ENCODE data around the gene EPHB6.

EPHB6 gene

GRCh38 chr7:142875456-142875855, 20.6 kb downstream of the EPHB6 start:
- H3K4me3 Mint-ChIP-seq, result no peak overlapping the region
- no peak overlapping the region for H3K27ac Mint-ChIP-seq
- no peaks in the 10 kb centered on the region for H3K36me3 Mint-ChIP-seq
- no peaks in the 10 kb centered on the region for H3K9me3 Mint-ChIP-seq (ENCODE audit: low read depth)
- H3K4me1 Mint-ChIP-seq (ENCODE audit: low read depth), result no peaks in the 10 kb centered on the region
- no peaks in the 10 kb centered on the region for H3K27me3 Mint-ChIP-seq

- Mint-ChIP-seq H3K36me3 (no peaks in the 10 kb centered on the region), H3K4me1 (ENCODE audit: low read depth) (peaks cover 2% of the 10 kb centered on the region), H3K27me3 (no peaks in the 10 kb centered on the region), H3K9me3 (ENCODE audit: low read depth) (no peaks in the 10 kb centered on the region), H3K27ac (no peak overlapping the region), H3K4me3 (no peak overlapping the region)
Measured at GRCh38 chr7:142876236-142876960, 21.5 kb downstream of the EPHB6 start.

GRCh38 chr7:142876991-142877910, 22.4 kb downstream of the EPHB6 start:
- no peak overlapping the region for H3K4me3 Mint-ChIP-seq
- no peak overlapping the region for H3K27ac Mint-ChIP-seq
- no peaks in the 10 kb centered on the region for H3K9me3 Mint-ChIP-seq (ENCODE audit: low read depth)
- H3K36me3 Mint-ChIP-seq, result no peaks in the 10 kb centered on the region
- H3K27me3 Mint-ChIP-seq, result no peaks in the 10 kb centered on the region
- peaks cover 2% of the 10 kb centered on the region for H3K4me1 Mint-ChIP-seq (ENCODE audit: low read depth)

- no peaks in the 10 kb centered on the region for H3K27me3 Mint-ChIP-seq
- H3K4me1 Mint-ChIP-seq (ENCODE audit: low read depth), result peaks cover 2% of the 10 kb centered on the region
- no peaks in the 10 kb centered on the region for H3K36me3 Mint-ChIP-seq
- no peaks in the 10 kb centered on the region for H3K9me3 Mint-ChIP-seq (ENCODE audit: low read depth)
- no peak overlapping the region for H3K4me3 Mint-ChIP-seq
- H3K27ac Mint-ChIP-seq, result no peak overlapping the region
Measured at GRCh38 chr7:142878315-142878714, 23.4 kb downstream of the EPHB6 start.

- peaks cover 2% of the 10 kb centered on the region for H3K4me1 Mint-ChIP-seq (ENCODE audit: low read depth)
- H3K27me3 Mint-ChIP-seq, result no peaks in the 10 kb centered on the region
- H3K27ac Mint-ChIP-seq, result no peak overlapping the region
- no peak overlapping the region for H3K4me3 Mint-ChIP-seq
- no peaks in the 10 kb centered on the region for H3K9me3 Mint-ChIP-seq (ENCODE audit: low read depth)
- H3K36me3 Mint-ChIP-seq, result no peaks in the 10 kb centered on the region
Measured at GRCh38 chr7:142879060-142879459, 24.2 kb downstream of the EPHB6 start.

GRCh38 chr7:142880876-142881505, 26.1 kb downstream of the EPHB6 start:
- Mint-ChIP-seq H3K4me3 (no peak overlapping the region), H3K36me3 (no peaks in the 10 kb centered on the region), H3K27me3 (no peaks in the 10 kb centered on the region), H3K4me1 (ENCODE audit: low read depth) (peaks cover 2% of the 10 kb centered on the region), H3K9me3 (ENCODE audit: low read depth) (no peaks in the 10 kb centered on the region), H3K27ac (no peak overlapping the region)

- Mint-ChIP-seq H3K4me1 (ENCODE audit: low read depth) (peaks cover 2% of the 10 kb centered on the region), H3K27me3 (no peaks in the 10 kb centered on the region), H3K9me3 (ENCODE audit: low read depth) (no peaks in the 10 kb centered on the region), H3K27ac (no peak overlapping the region), H3K36me3 (no peaks in the 10 kb centered on the region), H3K4me3 (no peak overlapping the region)
Measured at GRCh38 chr7:142881586-142882337, 26.9 kb downstream of the EPHB6 start.

GRCh38 chr7:142882338-142882678, 27.4 kb downstream of the EPHB6 start:
- Mint-ChIP-seq H3K4me1 (ENCODE audit: low read depth) (peaks cover 2% of the 10 kb centered on the region), H3K9me3 (ENCODE audit: low read depth) (no peaks in the 10 kb centered on the region), H3K27me3 (no peaks in the 10 kb centered on the region), H3K27ac (no peak overlapping the region), H3K4me3 (no peak overlapping the region), H3K36me3 (no peaks in the 10 kb centered on the region)

GRCh38 chr7:142883145-142883544, 28.3 kb downstream of the EPHB6 start:
- Mint-ChIP-seq H3K27me3 (no peaks in the 10 kb centered on the region), H3K36me3 (no peaks in the 10 kb centered on the region), H3K4me1 (ENCODE audit: low read depth) (peaks cover 2% of the 10 kb centered on the region), H3K9me3 (ENCODE audit: low read depth) (no peaks in the 10 kb centered on the region), H3K27ac (no peak overlapping the region), H3K4me3 (no peak overlapping the region)

GRCh38 chr7:142883571-142884285, 28.9 kb downstream of the EPHB6 start:
- Mint-ChIP-seq H3K36me3 (no peaks in the 10 kb centered on the region), H3K4me3 (no peak overlapping the region), H3K27me3 (no peaks in the 10 kb centered on the region), H3K9me3 (ENCODE audit: low read depth) (no peaks in the 10 kb centered on the region), H3K4me1 (ENCODE audit: low read depth) (peaks cover 2% of the 10 kb centered on the region), H3K27ac (no peak overlapping the region)

- Mint-ChIP-seq H3K27me3 (no peaks in the 10 kb centered on the region), H3K36me3 (no peaks in the 10 kb centered on the region), H3K9me3 (ENCODE audit: low read depth) (no peaks in the 10 kb centered on the region)
Measured at GRCh38 chr7:142884286-142884640, 29.4 kb downstream of the EPHB6 start.

GRCh38 chr7:142885311-142886230, 30.7 kb downstream of the EPHB6 start, which contains the start of gene TRPV6:
Gene TRPV6, minus strand, starts transcription at chr7:142885745.
- H3K4me3 Mint-ChIP-seq, result no peak within 1 kb of the TSS
- no peaks in the 10 kb centered on the region for H3K27me3 Mint-ChIP-seq
- peaks cover 2% of the 10 kb centered on the region for H3K4me1 Mint-ChIP-seq (ENCODE audit: low read depth)
- no peaks in the 10 kb centered on the region for H3K36me3 Mint-ChIP-seq
- no peak within 1 kb of the TSS for H3K27ac Mint-ChIP-seq
- H3K9me3 Mint-ChIP-seq (ENCODE audit: low read depth), result no peaks in the 10 kb centered on the region

More at GRCh38 chr7:142884286-142884640, 29.4 kb downstream of the EPHB6 start:
- Mint-ChIP-seq H3K27ac (no peak overlapping the region), H3K4me3 (no peak overlapping the region), H3K4me1 (ENCODE audit: low read depth) (peaks cover 2% of the 10 kb centered on the region)

GRCh38 chr7:142886866-142887265, 32.0 kb downstream of the EPHB6 start:
- Mint-ChIP-seq H3K27ac (no peak overlapping the region), H3K27me3 (no peaks in the 10 kb centered on the region)

More at GRCh38 chr7:142886866-142887265, 32.0 kb downstream of the EPHB6 start:
- Mint-ChIP-seq H3K4me3 (no peak overlapping the region), H3K36me3 (no peaks in the 10 kb centered on the region), H3K9me3 (ENCODE audit: low read depth) (no peaks in the 10 kb centered on the region), H3K4me1 (ENCODE audit: low read depth) (no peaks in the 10 kb centered on the region)
